Fibroblast of the aortic adventitia (primary cell): Measurements from ENCODE around the gene DEPDC5. TPM values are rescaled to one million over a fixed set of nuclear protein-coding genes. Genes with fewer than 3 reads are reported as not detected.

ENCODE experiments used
- DNase-seq: peaks from one replicate; pipeline ENCODE4 v3.0.0-alpha.2; 2010; ENCODE audit warnings: low read depth
- H3K4me3 ChIP-seq: 2 replicates; pipeline ENCODE4 v1.5.1; 2011; ENCODE audit warnings: low read depth, mild to moderate bottlenecking, control low read depth, low read length, moderate library complexity
- CTCF ChIP-seq: IDR thresholded peaks from 2 replicates; pipeline ENCODE4 v1.5.1; 2011; ENCODE audit warnings: mild to moderate bottlenecking, low read length, control low read depth, inconsistent platforms; ENCODE audit not compliant: insufficient read depth
- total RNA-seq: library from RNA; depleted of rRNA; stranded (reverse); fragments of >200 nt; gene quantifications from 2 replicates; pipeline ENCODE4 v1.2.3, GENCODE V29; 2012; ENCODE audit warnings: low replicate concordance

Gene DEPDC5
- total RNA-seq, 1 donor, result 17.7 TPM

- H3K4me3 ChIP-seq, result no peak overlapping the region
- peak; percentile 35 for DNase-seq
- no peak for TF ChIP-seq CTCF
Observed at GRCh38 chr22:31897842-31898805, 144.3 kb downstream of the DEPDC5 start.

- no peak for TF ChIP-seq CTCF
- H3K4me3 ChIP-seq, result no peak overlapping the region
- DNase-seq, result no peak
Observed at GRCh38 chr22:31898926-31899325, 145.1 kb downstream of the DEPDC5 start.

GRCh38 chr22:31899669-31900068 is 145.8 kb downstream of the DEPDC5 start:
- no peak for DNase-seq
- no peak overlapping the region for H3K4me3 ChIP-seq
- no peak for TF ChIP-seq CTCF

- TF ChIP-seq CTCF, result no peak
- peak; percentile 54 for DNase-seq
- H3K4me3 ChIP-seq, result no peak overlapping the region
Observed at GRCh38 chr22:31901388-31902137, 147.7 kb downstream of the DEPDC5 start.

- no peak for TF ChIP-seq CTCF
- DNase-seq, result no peak
Observed at GRCh38 chr22:31904651-31905050, 150.8 kb downstream of the DEPDC5 start.

GRCh38 chr22:31905356-31905755 is 151.5 kb downstream of the DEPDC5 start:
- no peak for DNase-seq
- no peak for TF ChIP-seq CTCF
- H3K4me3 ChIP-seq, result no peak overlapping the region

More at GRCh38 chr22:31904651-31905050, 150.8 kb downstream of the DEPDC5 start:
- H3K4me3 ChIP-seq, result no peak overlapping the region
